ENCODE results near the gene KIF1A.

- TF ChIP-seq MAX (CRISPR knock-in tag; IDR thresholded peaks at IDR 0.05) (no peak), NFYB (CRISPR knock-in tag; conservative IDR thresholded peaks at IDR 0.05; ENCODE audit: low read depth) (no peak), CTCF (IDR thresholded peaks at IDR 0.05) (no peak), CREB1 (CRISPR knock-in tag; IDR thresholded peaks at IDR 0.05) (no peak), ATF2 (CRISPR knock-in tag; IDR thresholded peaks at IDR 0.05; ENCODE audit: borderline replicate concordance, low read depth) (no peak), ESRRA (CRISPR knock-in tag; IDR thresholded peaks at IDR 0.05; ENCODE audit: borderline replicate concordance) (no peak), MLX (CRISPR knock-in tag; IDR thresholded peaks at IDR 0.05) (no peak), FOXP1 (CRISPR knock-in tag; IDR thresholded peaks at IDR 0.05; ENCODE audit: borderline replicate concordance) (no peak), JUN (CRISPR knock-in tag; IDR thresholded peaks at IDR 0.05) (no peak)
- TF ChIP-seq, protein P1, sequence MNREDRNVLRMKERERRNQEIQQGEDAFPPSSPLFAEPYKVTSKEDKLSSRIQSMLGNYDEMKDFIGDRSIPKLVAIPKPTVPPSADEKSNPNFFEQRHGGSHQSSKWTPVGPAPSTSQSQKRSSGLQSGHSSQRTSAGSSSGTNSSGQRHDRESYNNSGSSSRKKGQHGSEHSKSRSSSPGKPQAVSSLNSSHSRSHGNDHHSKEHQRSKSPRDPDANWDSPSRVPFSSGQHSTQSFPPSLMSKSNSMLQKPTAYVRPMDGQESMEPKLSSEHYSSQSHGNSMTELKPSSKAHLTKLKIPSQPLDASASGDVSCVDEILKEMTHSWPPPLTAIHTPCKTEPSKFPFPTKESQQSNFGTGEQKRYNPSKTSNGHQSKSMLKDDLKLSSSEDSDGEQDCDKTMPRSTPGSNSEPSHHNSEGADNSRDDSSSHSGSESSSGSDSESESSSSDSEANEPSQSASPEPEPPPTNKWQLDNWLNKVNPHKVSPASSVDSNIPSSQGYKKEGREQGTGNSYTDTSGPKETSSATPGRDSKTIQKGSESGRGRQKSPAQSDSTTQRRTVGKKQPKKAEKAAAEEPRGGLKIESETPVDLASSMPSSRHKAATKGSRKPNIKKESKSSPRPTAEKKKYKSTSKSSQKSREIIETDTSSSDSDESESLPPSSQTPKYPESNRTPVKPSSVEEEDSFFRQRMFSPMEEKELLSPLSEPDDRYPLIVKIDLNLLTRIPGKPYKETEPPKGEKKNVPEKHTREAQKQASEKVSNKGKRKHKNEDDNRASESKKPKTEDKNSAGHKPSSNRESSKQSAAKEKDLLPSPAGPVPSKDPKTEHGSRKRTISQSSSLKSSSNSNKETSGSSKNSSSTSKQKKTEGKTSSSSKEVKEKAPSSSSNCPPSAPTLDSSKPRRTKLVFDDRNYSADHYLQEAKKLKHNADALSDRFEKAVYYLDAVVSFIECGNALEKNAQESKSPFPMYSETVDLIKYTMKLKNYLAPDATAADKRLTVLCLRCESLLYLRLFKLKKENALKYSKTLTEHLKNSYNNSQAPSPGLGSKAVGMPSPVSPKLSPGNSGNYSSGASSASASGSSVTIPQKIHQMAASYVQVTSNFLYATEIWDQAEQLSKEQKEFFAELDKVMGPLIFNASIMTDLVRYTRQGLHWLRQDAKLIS (CRISPR knock-in tag; IDR thresholded peaks at IDR 0.05; ENCODE audit: borderline replicate concordance) = no peak
These were observed 89.4 kb downstream of the KIF1A start for GRCh38 chr2:240730501-240731177.
